DND-41 (cell line): ENCODE results near the gene NKD2.
A peak's percentile ranks its signal among the peaks of the same experiment; 100 is the strongest.

Experiments used
- ATAC-seq: fragments of 200-7000 bp; cut with Tn5 transposase; 3 replicates; pipeline ENCODE4 v1.9.1; 2021; ENCODE audit warnings: low read depth; ENCODE audit not compliant: insufficient read depth
- DNase-seq: peaks from one replicate; pipeline ENCODE4 v3.0.0-alpha.2; 2020
- H2AFZ ChIP-seq: 2 replicates; pipeline ENCODE4 v1.6.0; 2012; ENCODE audit warnings: low read depth, low read length
- H3K27ac ChIP-seq: 2 replicates; pipeline ENCODE4 v1.5.1; 2012; ENCODE audit warnings: low read length, inconsistent platforms
- H3K27me3 ChIP-seq: fragments of 200-600 bp; sonication (generic); 2 replicates; pipeline ENCODE4 v1.6.0; 2012; ENCODE audit warnings: low read length, mild to moderate bottlenecking, inconsistent platforms; ENCODE audit not compliant: insufficient read depth, poor library complexity
- H3K36me3 ChIP-seq: 2 replicates; pipeline ENCODE4 v1.5.1; 2012; ENCODE audit warnings: low read length, inconsistent platforms; ENCODE audit not compliant: insufficient read depth
- H3K4me1 ChIP-seq: 2 replicates; pipeline ENCODE4 v1.5.1; 2012; ENCODE audit warnings: mild to moderate bottlenecking, low read length; ENCODE audit not compliant: insufficient read depth
- H3K4me2 ChIP-seq: 2 replicates; pipeline ENCODE4 v1.6.0; 2012; ENCODE audit warnings: mild to moderate bottlenecking, moderate library complexity, low read length, inconsistent platforms; ENCODE audit not compliant: insufficient read depth
- H3K4me3 ChIP-seq, 2 experiments: fragments of 200-600 bp in 1 of 2; shearing (Covaris generic) in 1 of 2; 2 replicates each; pipeline ENCODE4 v1.5.1; 2012 to 2016; ENCODE audit warnings: inconsistent platforms in 2 of 2, low read length in 2 of 2, mild to moderate bottlenecking in 2 of 2, low read depth in 1 of 2, moderate library complexity in 1 of 2
- H3K79me2 ChIP-seq: 2 replicates; pipeline ENCODE4 v1.6.0; 2012; ENCODE audit warnings: low read length, inconsistent platforms; ENCODE audit not compliant: insufficient read depth
- H3K9ac ChIP-seq: 2 replicates; pipeline ENCODE4 v1.6.0; 2012; ENCODE audit warnings: low read depth, mild to moderate bottlenecking, inconsistent platforms, low read length, moderate library complexity
- H3K9me3 ChIP-seq: 2 replicates; pipeline ENCODE4 v1.5.1; 2012; ENCODE audit warnings: low read length, moderate library complexity, mild to moderate bottlenecking, inconsistent platforms; ENCODE audit not compliant: insufficient read depth, severe bottlenecking
- H4K20me1 ChIP-seq: 2 replicates; pipeline ENCODE4 v1.6.0; 2012; ENCODE audit warnings: low read length; ENCODE audit not compliant: insufficient read depth
- CTCF ChIP-seq: IDR thresholded peaks from 2 replicates; pipeline ENCODE4 v1.5.1; 2012; ENCODE audit warnings: borderline replicate concordance, low read length, moderate library complexity, mild to moderate bottlenecking; ENCODE audit not compliant: poor library complexity, severe bottlenecking; ENCODE audit errors: extremely low read depth
- EZH2 ChIP-seq: IDR thresholded peaks from 3 replicates; pipeline ENCODE4 v1.6.1; 2012; ENCODE audit warnings: borderline replicate concordance, low read depth, mild to moderate bottlenecking, moderate library complexity, low read length, inconsistent platforms; ENCODE audit not compliant: severe bottlenecking

Gene NKD2

GRCh38 chr5:994821-995220, 13.8 kb upstream of the NKD2 start:
- ATAC-seq (no peak), DNase-seq (no peak)
- Histone ChIP-seq H3K27ac (peak overlapping the region; percentile 26; the same call in 1 of the 2 replicates), H3K27me3 (no peaks in the 10 kb centered on the region), H3K9ac (no peak overlapping the region), H4K20me1 (no peaks in the 10 kb centered on the region), H3K4me2 (0 out of 2 replicates have a peak overlapping the region, but pooled peaks have one; percentile 82), H3K4me3 (no peak overlapping the region), H3K36me3 (no peaks in the 10 kb centered on the region), H3K9me3 (no peaks in the 10 kb centered on the region), H3K79me2 (peaks cover 4% of the 10 kb centered on the region), H2AFZ (no peak overlapping the region), H3K4me1 (peaks cover 60% of the 10 kb centered on the region)
- TF ChIP-seq EZH2 (no peak), CTCF (no peak)

- Histone ChIP-seq H4K20me1 (no peaks in the 10 kb centered on the region), H3K27ac (peak overlapping the region; percentile 26; the same call in 1 of the 2 replicates), H3K9me3 (no peaks in the 10 kb centered on the region), H3K27me3 (no peaks in the 10 kb centered on the region), H3K4me1 (peaks cover 55% of the 10 kb centered on the region), H3K36me3 (no peaks in the 10 kb centered on the region), H2AFZ (no peak overlapping the region), H3K79me2 (peaks cover 4% of the 10 kb centered on the region), H3K4me2 (peak overlapping the region; percentile 82; the same call in 1 of the 2 replicates), H3K9ac (no peak overlapping the region), H3K4me3 (0 out of 4 replicates have a peak overlapping the region, but pooled peaks of 1 of the 2 experiments have one; percentile 9)
- TF ChIP-seq EZH2 (no peak), CTCF (no peak)
- no peak for DNase-seq
- ATAC-seq, result no peak
Measured at GRCh38 chr5:995318-995717, 13.3 kb upstream of the NKD2 start.

- Histone ChIP-seq H3K4me3 (peak overlapping the region; percentile 13 to 61; a peak in 3 of 4 replicates), H3K4me2 (peak overlapping the region; percentile 82)
- ATAC-seq, result peak; percentile 95
Measured at GRCh38 chr5:997001-997474, 11.6 kb upstream of the NKD2 start.

More at GRCh38 chr5:997001-997474, 11.6 kb upstream of the NKD2 start:
- Histone ChIP-seq H3K27ac (peak overlapping the region; percentile 83), H3K27me3 (no peaks in the 10 kb centered on the region), H3K79me2 (peaks cover 4% of the 10 kb centered on the region), H4K20me1 (no peaks in the 10 kb centered on the region), H2AFZ (peak overlapping the region; percentile 75), H3K9me3 (no peaks in the 10 kb centered on the region), H3K36me3 (no peaks in the 10 kb centered on the region), H3K4me1 (peaks cover 44% of the 10 kb centered on the region), H3K9ac (peak overlapping the region; percentile 51)
- peak; percentile 81 for DNase-seq
- TF ChIP-seq CTCF (no peak), EZH2 (no peak)
